ENCODE data around the gene UBL7. TPM values are rescaled to one million over a fixed set of nuclear protein-coding genes. Genes with fewer than 3 reads are reported as not detected.
A peak's percentile ranks its signal among the peaks of the same experiment; 100 is the strongest.

The UBL7 gene
- total RNA-seq, 4 donors from 2014 or later, result 32.2 to 74.2 (median 62.8) TPM

GRCh38 chr15:74431645-74432044 is 29.3 kb downstream of the UBL7 start:
- peak overlapping the region; percentile 87 for H3K4me3 ChIP-seq
- H3K27me3 ChIP-seq, result peaks cover 23% of the 10 kb centered on the region

GRCh38 chr15:74431116-74431515 is 29.8 kb downstream of the UBL7 start:
- Histone ChIP-seq H3K27ac (no peak overlapping the region), H3K4me3 (no peak overlapping the region)
- 100% methylated on average over 1 of the region's 1 CpG for WGBS

More at GRCh38 chr15:74431645-74432044, 29.3 kb downstream of the UBL7 start:
- TF ChIP-seq POLR2AphosphoS5 (IDR thresholded peaks at IDR 0.05) (no peak), POLR2A (IDR thresholded peaks at IDR 0.05) (no peak), CTCF (IDR thresholded peaks at IDR 0.05) (no peak), EP300 (IDR thresholded peaks at IDR 0.05) (no peak)
- no peaks in the 10 kb centered on the region for H3K36me3 ChIP-seq
- 90% methylated on average over 8 of the region's 8 CpGs for WGBS
- H3K27ac ChIP-seq, result no peak overlapping the region
- H3K4me1 ChIP-seq, result peaks cover 29% of the 10 kb centered on the region
- no peaks in the 10 kb centered on the region for H3K9me3 ChIP-seq
- no peak for DNase-seq (ENCODE audit: low spot score in 2 of 2)

GRCh38 chr15:74430510-74430951 is 30.4 kb downstream of the UBL7 start:
- Histone ChIP-seq H3K9me3 (no peaks in the 10 kb centered on the region), H3K4me3 (no peak overlapping the region), H3K4me1 (peaks cover 29% of the 10 kb centered on the region), H3K27ac (no peak overlapping the region), H3K27me3 (peaks cover 23% of the 10 kb centered on the region), H3K36me3 (no peaks in the 10 kb centered on the region)
- TF ChIP-seq POLR2A (IDR thresholded peaks at IDR 0.05) (no peak), CTCF (IDR thresholded peaks at IDR 0.05) (no peak), POLR2AphosphoS5 (IDR thresholded peaks at IDR 0.05) (no peak), EP300 (IDR thresholded peaks at IDR 0.05) (no peak)
- DNase-seq (ENCODE audit: low spot score in 2 of 2), result no peak
- WGBS, result 63% methylated on average over 5 of the region's 6 CpGs

More at GRCh38 chr15:74431116-74431515, 29.8 kb downstream of the UBL7 start:
- TF ChIP-seq POLR2AphosphoS5 (IDR thresholded peaks at IDR 0.05), result no peak
- TF ChIP-seq EP300 (IDR thresholded peaks at IDR 0.05), result no peak
- no peak for TF ChIP-seq CTCF (IDR thresholded peaks at IDR 0.05)
- TF ChIP-seq POLR2A (IDR thresholded peaks at IDR 0.05), result no peak
- H3K27me3 ChIP-seq, result peaks cover 23% of the 10 kb centered on the region
- H3K4me1 ChIP-seq, result peaks cover 29% of the 10 kb centered on the region
- H3K9me3 ChIP-seq, result no peaks in the 10 kb centered on the region
- no peak for DNase-seq (ENCODE audit: low spot score in 2 of 2)
- H3K36me3 ChIP-seq, result no peaks in the 10 kb centered on the region

- no peak for DNase-seq (ENCODE audit: low spot score in 2 of 2)
- Histone ChIP-seq H3K27me3 (peaks cover 23% of the 10 kb centered on the region), H3K36me3 (no peaks in the 10 kb centered on the region), H3K9me3 (no peaks in the 10 kb centered on the region), H3K4me1 (peaks cover 29% of the 10 kb centered on the region), H3K4me3 (no peak overlapping the region), H3K27ac (no peak overlapping the region)
- WGBS, result 84% methylated on average over 6 of the region's 6 CpGs
- TF ChIP-seq POLR2A (IDR thresholded peaks at IDR 0.05) (no peak), CTCF (IDR thresholded peaks at IDR 0.05) (no peak), POLR2AphosphoS5 (IDR thresholded peaks at IDR 0.05) (no peak), EP300 (IDR thresholded peaks at IDR 0.05) (no peak)
These were observed 31.1 kb downstream of the UBL7 start for GRCh38 chr15:74429781-74430400.

- WGBS, result 82% methylated on average over 14 of the region's 14 CpGs
- no peak overlapping the region for H3K4me3 ChIP-seq
- TF ChIP-seq POLR2A (IDR thresholded peaks at IDR 0.05) (no peak), CTCF (IDR thresholded peaks at IDR 0.05) (no peak), POLR2AphosphoS5 (IDR thresholded peaks at IDR 0.05) (no peak), EP300 (IDR thresholded peaks at IDR 0.05) (no peak)
- H3K4me1 ChIP-seq, result peaks cover 24% of the 10 kb centered on the region
- no peaks in the 10 kb centered on the region for H3K36me3 ChIP-seq
- no peak overlapping the region for H3K27ac ChIP-seq
- peaks cover 23% of the 10 kb centered on the region for H3K27me3 ChIP-seq
- no peak for DNase-seq (ENCODE audit: low spot score in 2 of 2)
- H3K9me3 ChIP-seq, result no peaks in the 10 kb centered on the region
These were observed 31.8 kb downstream of the UBL7 start for GRCh38 chr15:74428970-74429780.
